WERI-Rb-1 (cell line): ENCODE data around the gene DST.
"Not testable (repeated sequence)": the region's sequence is repeated elsewhere in the genome, so short reads cannot be mapped to it uniquely, and the experiment has no call there.

Experiments used
- DNase-seq: peaks from one replicate; pipeline ENCODE4 v3.0.0-alpha.2; 2020
- H3K27ac ChIP-seq: fragments of 250-450 bp; sonication (Bioruptor Pico); 2 replicates; pipeline ENCODE4 v1.5.1; 2020; ENCODE audit warnings: mild to moderate bottlenecking, moderate library complexity
- H3K27me3 ChIP-seq: fragments of 250-450 bp; sonication (Bioruptor Pico); 2 replicates; pipeline ENCODE4 v1.5.1; 2021; ENCODE audit warnings: mild to moderate bottlenecking, low read depth, moderate library complexity; ENCODE audit not compliant: insufficient read depth, severe bottlenecking
- H3K36me3 ChIP-seq: fragments of 250-450 bp; sonication (Bioruptor Pico); 2 replicates; pipeline ENCODE4 v1.5.1; 2020; ENCODE audit warnings: mild to moderate bottlenecking, moderate library complexity
- H3K4me3 ChIP-seq: 2 replicates; pipeline ENCODE4 v1.5.1; 2011; ENCODE audit warnings: low read depth, mild to moderate bottlenecking, control low read depth, low read length
- H3K9me3 ChIP-seq: fragments of 250-450 bp; sonication (Bioruptor Pico); 2 replicates; pipeline ENCODE4 v1.5.1; 2021; ENCODE audit warnings: mild to moderate bottlenecking, moderate library complexity; ENCODE audit not compliant: severe bottlenecking
- CTCF ChIP-seq: IDR thresholded peaks from 2 replicates; pipeline ENCODE4 v1.5.1; 2011; ENCODE audit warnings: low read depth, mild to moderate bottlenecking, control low read depth, inconsistent platforms, low read length

DST gene

GRCh38 chr6:56573624-56574023 is 69.1 kb downstream of the DST start:
- DNase-seq, result no peak
- Histone ChIP-seq H3K27me3 (no peaks in the 10 kb centered on the region), H3K4me3 (no peak overlapping the region), H3K36me3 (peaks cover 36% of the 10 kb centered on the region), H3K9me3 (no peaks in the 10 kb centered on the region), H3K27ac (peak overlapping the region; percentile 25)
- TF ChIP-seq CTCF, result no peak

- H3K4me3 ChIP-seq, result no peak overlapping the region
- peak overlapping the region; percentile 7; the same call in 1 of the 2 replicates for H3K27ac ChIP-seq
- no peak for TF ChIP-seq CTCF
- H3K9me3 ChIP-seq, result no peaks in the 10 kb centered on the region
- DNase-seq, result peak; percentile 90
- H3K27me3 ChIP-seq, result no peaks in the 10 kb centered on the region
- peaks cover 30% of the 10 kb centered on the region for H3K36me3 ChIP-seq
Observed at GRCh38 chr6:56572788-56573471, 69.8 kb downstream of the DST start.

DNA sequence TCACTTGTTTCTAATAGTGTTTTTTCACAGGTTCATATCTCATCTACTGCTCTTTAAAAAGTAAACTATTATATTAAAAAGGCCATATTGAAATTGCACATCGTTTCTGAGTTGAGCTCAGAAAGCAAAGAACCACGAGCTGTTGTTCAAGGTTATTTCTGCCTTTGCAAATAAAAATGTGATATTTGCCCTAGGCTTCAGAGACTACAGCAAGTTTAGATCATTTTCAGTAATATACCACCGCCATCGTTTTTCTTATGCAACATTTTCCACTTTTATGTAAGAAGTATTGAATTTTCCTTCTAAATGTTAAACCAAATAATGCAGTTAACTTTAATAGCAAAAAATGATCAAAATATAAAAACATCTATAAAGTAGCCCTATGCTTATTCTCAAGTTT is 71.1 kb downstream of the DST start:
- no peak for DNase-seq
- no peak overlapping the region for H3K4me3 ChIP-seq
- H3K27ac ChIP-seq, result no peak overlapping the region
- H3K36me3 ChIP-seq, result peaks cover 24% of the 10 kb centered on the region
- no peaks in the 10 kb centered on the region for H3K9me3 ChIP-seq
- no peak for TF ChIP-seq CTCF
- no peaks in the 10 kb centered on the region for H3K27me3 ChIP-seq

- TF ChIP-seq CTCF, result peak; percentile 83
- H3K27me3 ChIP-seq, result no peaks in the 10 kb centered on the region
- H3K27ac ChIP-seq, result no peak overlapping the region
- peaks cover 33% of the 10 kb centered on the region for H3K36me3 ChIP-seq
- peak; percentile 35 for DNase-seq
- no peak overlapping the region for H3K4me3 ChIP-seq
- no peaks in the 10 kb centered on the region for H3K9me3 ChIP-seq
Observed at GRCh38 chr6:56570413-56571359, 72.0 kb downstream of the DST start.

- peaks cover 15% of the 10 kb centered on the region for H3K9me3 ChIP-seq
- H3K27me3 ChIP-seq, result no peaks in the 10 kb centered on the region
- DNase-seq, result no peak
- TF ChIP-seq CTCF, result no peak
- no peak overlapping the region for H3K27ac ChIP-seq
- H3K36me3 ChIP-seq, result peaks cover 58% of the 10 kb centered on the region
- no peak overlapping the region for H3K4me3 ChIP-seq
Observed at GRCh38 chr6:56567501-56567900, 75.2 kb downstream of the DST start.

- Histone ChIP-seq H3K36me3 (peaks cover 72% of the 10 kb centered on the region), H3K9me3 (peaks cover 15% of the 10 kb centered on the region)
- H3K27me3 ChIP-seq, H3K4me3 ChIP-seq, DNase-seq, H3K27ac ChIP-seq: not testable (repeated sequence)
Observed at GRCh38 chr6:56562730-56563129, 80.0 kb downstream of the DST start.
